Caco-2 (cell line): ENCODE data around the gene OR1L1. TPM values are rescaled to one million over a fixed set of nuclear protein-coding genes. Genes with fewer than 3 reads are reported as not detected.

ENCODE experiments used
- BruUV-seq: library from RNA; stranded (reverse); fragments of 400-500 nt; replicated peaks from 2 replicates; lab custom pipeline; 2021; lab: Mats Ljungman, UMichigan
- CTCF ChIA-PET: fragments of 300-600 bp; sonication (Branson Sonifier 250); formaldehyde crosslinking; loops from one replicate; lab custom pipeline; 2022; ENCODE audit warnings: antibody characterized with exemption; lab: Charles Lee
- POLR2A ChIA-PET: fragments of 300-600 bp; sonication (Branson Sonifier 250); formaldehyde crosslinking; loops from one replicate; lab custom pipeline; 2022; ENCODE audit warnings: antibody characterized with exemption; lab: Charles Lee
- DNase-seq, 2 experiments: peaks; one replicate each; pipeline versions ENCODE4 v3.0.0 to v3.0.0-alpha.2; 2020 to 2022
- H3K27me3 ChIP-seq: replicated peaks from 2 replicates; pipeline ENCODE4 v1.6.0; 2011; ENCODE audit warnings: low read length; ENCODE audit not compliant: control insufficient read depth, insufficient read depth
- H3K36me3 ChIP-seq: 2 replicates; pipeline ENCODE4 v1.5.1; 2011; ENCODE audit warnings: low read length; ENCODE audit not compliant: control insufficient read depth, insufficient read depth
- H3K4me1 ChIP-seq: fragments of 250-450 bp; sonication (Bioruptor Pico); 2 replicates; pipeline ENCODE4 v1.5.1; 2020; ENCODE audit warnings: mild to moderate bottlenecking
- H3K4me3 ChIP-seq: 2 replicates; pipeline ENCODE4 v1.5.1; 2011; ENCODE audit warnings: low read depth, mild to moderate bottlenecking, control low read depth, low read length
- H3K9me3 ChIP-seq: fragments of 250-450 bp; sonication (Bioruptor Pico); 2 replicates; pipeline ENCODE4 v1.5.1; 2020; ENCODE audit warnings: mild to moderate bottlenecking, moderate library complexity
- H3K27ac Mint-ChIP-seq: one replicate; pipeline ENCODE4 v1.8.0; 2022; ENCODE audit warnings: mixed read lengths; ENCODE audit not compliant: unreplicated experiment
- H3K27me3 Mint-ChIP-seq: one replicate; pipeline ENCODE4 v1.8.0; 2022; ENCODE audit warnings: mixed read lengths; ENCODE audit not compliant: insufficient read depth, unreplicated experiment
- H3K36me3 Mint-ChIP-seq: one replicate; pipeline ENCODE4 v1.8.0; 2022; ENCODE audit warnings: mild to moderate bottlenecking, mixed read lengths; ENCODE audit not compliant: insufficient read depth, unreplicated experiment
- H3K4me1 Mint-ChIP-seq: one replicate; pipeline ENCODE4 v1.8.0; 2022; ENCODE audit warnings: low read depth, mixed read lengths; ENCODE audit not compliant: unreplicated experiment
- H3K4me3 Mint-ChIP-seq: one replicate; pipeline ENCODE4 v1.8.0; 2022; ENCODE audit warnings: mild to moderate bottlenecking, moderate library complexity, mixed read lengths; ENCODE audit not compliant: unreplicated experiment
- H3K9me3 Mint-ChIP-seq: one replicate; pipeline ENCODE4 v1.8.0; 2022; ENCODE audit warnings: mixed read lengths; ENCODE audit not compliant: unreplicated experiment
- CTCF ChIP-seq, 2 experiments: fragments of 200-600 bp in 1 of 2; IDR thresholded peaks; 1 replicate in 1 of 2; 2 replicates in 1 of 2; pipeline versions ENCODE4 v1.5.1 to v1.8.0; 2011 to 2022; ENCODE audit warnings: antibody characterized with exemption in 1 of 2, control low read depth in 1 of 2, inconsistent platforms in 1 of 2, low read depth in 1 of 2, low read length in 1 of 2, mild to moderate bottlenecking in 1 of 2, moderate library complexity in 1 of 2; ENCODE audit not compliant: insufficient read depth in 1 of 2, severe bottlenecking in 1 of 2, unreplicated experiment in 1 of 2
- intact Hi-C: fragments of 100-400 bp; cut with micrococcal nuclease; formaldehyde crosslinking; loops from one replicate; pipeline ENCODE4 v1.10.0; 2022; ENCODE audit not compliant: unreplicated experiment
- total RNA-seq: library from RNA; stranded (reverse); gene quantifications from 2 replicates; pipeline ENCODE4 v1.2.3, GENCODE V29; 2022

Gene OR1L1
- total RNA-seq, 1 experiment from 2014 or later: not detected

GRCh38 chr9:122642226-122642625 lies 19.3 kb upstream of the OR1L1 start:
- intact Hi-C loops: no loop called here
- no peak for TF ChIP-seq CTCF (IDR thresholded peaks at IDR 0.05; ENCODE audit: insufficient read depth in 1 of 2, low read depth in 1 of 2, low read length in 1 of 2, severe bottlenecking in 1 of 2, unreplicated experiment in 1 of 2)
- Histone ChIP-seq H3K4me3 (no peak overlapping the region), H3K9me3 (no peaks in the 10 kb centered on the region), H3K27me3 (no peaks in the 10 kb centered on the region), H3K4me1 (no peaks in the 10 kb centered on the region), H3K36me3 (no peaks in the 10 kb centered on the region)
- ChIA-PET POLR2A (no interaction called here), CTCF (no interaction called here)
- Mint-ChIP-seq H3K4me3 (no peak overlapping the region), H3K9me3 (no peaks in the 10 kb centered on the region), H3K27me3 (peaks cover 15% of the 10 kb centered on the region), H3K36me3 (peaks cover 4% of the 10 kb centered on the region), H3K27ac (no peak overlapping the region), H3K4me1 (no peaks in the 10 kb centered on the region)
- BruUV-seq: no TSS peak
- peak; percentile 26 to 36 for DNase-seq

GRCh38 chr9:122656378-122656777 lies 5.1 kb upstream of the OR1L1 start:
- no peak overlapping the region for H3K4me3 Mint-ChIP-seq
- no peaks in the 10 kb centered on the region for H3K27me3 ChIP-seq
- H3K36me3 Mint-ChIP-seq: no peaks in the 10 kb centered on the region
- H3K4me1 ChIP-seq: no peaks in the 10 kb centered on the region
- H3K4me1 Mint-ChIP-seq: no peaks in the 10 kb centered on the region
- DNase-seq: no peak
- H3K36me3 ChIP-seq: no peaks in the 10 kb centered on the region
- H3K27me3 Mint-ChIP-seq: peaks cover under 1% of the 10 kb centered on the region
- H3K4me3 ChIP-seq: no peak overlapping the region
- BruUV-seq: no TSS peak
- intact Hi-C loops: no loop called here
- no peaks in the 10 kb centered on the region for H3K9me3 ChIP-seq
- no peak overlapping the region for H3K27ac Mint-ChIP-seq
- no peaks in the 10 kb centered on the region for H3K9me3 Mint-ChIP-seq
- POLR2A ChIA-PET: no interaction called here
- TF ChIP-seq CTCF (IDR thresholded peaks at IDR 0.05; ENCODE audit: insufficient read depth in 1 of 2, low read depth in 1 of 2, low read length in 1 of 2, severe bottlenecking in 1 of 2, unreplicated experiment in 1 of 2): no peak
- CTCF ChIA-PET: no interaction called here

GRCh38 chr9:122657527-122657926 lies 4.0 kb upstream of the OR1L1 start, which contains the start of gene OR1B1:
TSS of gene OR1B1 (minus strand) at chr9:122657627.
- H3K4me3 Mint-ChIP-seq: no peak within 1 kb of the TSS
- intact Hi-C loops: no loop called here
- no peak within 1 kb of the TSS for H3K27ac Mint-ChIP-seq
- no peak for TF ChIP-seq CTCF (IDR thresholded peaks at IDR 0.05; ENCODE audit: insufficient read depth in 1 of 2, low read depth in 1 of 2, low read length in 1 of 2, severe bottlenecking in 1 of 2, unreplicated experiment in 1 of 2)
- H3K4me3 ChIP-seq: no peak within 1 kb of the TSS
- H3K27me3 Mint-ChIP-seq: no peaks in the 10 kb centered on the region
- BruUV-seq: no TSS peak
- H3K9me3 Mint-ChIP-seq: no peaks in the 10 kb centered on the region
- H3K4me1 ChIP-seq: 0 out of 2 replicates have a peak, but pooled peaks cover under 1% of the 10 kb centered on the region
- CTCF ChIA-PET: no interaction called here
- H3K9me3 ChIP-seq: no peaks in the 10 kb centered on the region
- DNase-seq: no peak
- no peaks in the 10 kb centered on the region for H3K36me3 ChIP-seq
- no peaks in the 10 kb centered on the region for H3K36me3 Mint-ChIP-seq
- H3K27me3 ChIP-seq: no peaks in the 10 kb centered on the region
- POLR2A ChIA-PET: no interaction called here
- H3K4me1 Mint-ChIP-seq: no peaks in the 10 kb centered on the region
